Kidney epithelial cell (primary cell): ENCODE results near the gene HOXA13. TPM values are rescaled to one million over a fixed set of nuclear protein-coding genes. Genes with fewer than 3 reads are reported as not detected.
A peak's percentile ranks its signal among the peaks of the same experiment; 100 is the strongest.

ENCODE experiments used
- DNase-seq: peaks from one replicate; pipeline ENCODE4 v3.0.0-alpha.2; 2010; ENCODE audit warnings: low read depth
- H3K27me3 ChIP-seq: 2 replicates; pipeline ENCODE4 v1.6.0; 2011; ENCODE audit warnings: low read length; ENCODE audit not compliant: control insufficient read depth, insufficient read depth
- H3K36me3 ChIP-seq: 2 replicates; pipeline ENCODE4 v1.5.1; 2011; ENCODE audit warnings: low read length; ENCODE audit not compliant: control insufficient read depth, insufficient read depth
- H3K4me3 ChIP-seq: 2 replicates; pipeline ENCODE4 v1.5.1; 2011; ENCODE audit warnings: low read depth, mild to moderate bottlenecking, control low read depth, low read length
- total RNA-seq: library from RNA; depleted of rRNA; stranded (reverse); fragments of >200 nt; gene quantifications from 2 replicates; pipeline ENCODE4 v1.2.3, GENCODE V29; 2015
- TF ChIP-seq, protein P1 (sequence below): IDR thresholded peaks from 2 replicates; pipeline ENCODE4 v1.5.1; 2011; ENCODE audit warnings: mild to moderate bottlenecking, moderate library complexity, low read length, control low read depth, inconsistent platforms; ENCODE audit not compliant: insufficient read depth, poor library complexity, severe bottlenecking

The HOXA13 gene
- total RNA-seq, 1 donor from 2014 or later: not detected

DNA sequence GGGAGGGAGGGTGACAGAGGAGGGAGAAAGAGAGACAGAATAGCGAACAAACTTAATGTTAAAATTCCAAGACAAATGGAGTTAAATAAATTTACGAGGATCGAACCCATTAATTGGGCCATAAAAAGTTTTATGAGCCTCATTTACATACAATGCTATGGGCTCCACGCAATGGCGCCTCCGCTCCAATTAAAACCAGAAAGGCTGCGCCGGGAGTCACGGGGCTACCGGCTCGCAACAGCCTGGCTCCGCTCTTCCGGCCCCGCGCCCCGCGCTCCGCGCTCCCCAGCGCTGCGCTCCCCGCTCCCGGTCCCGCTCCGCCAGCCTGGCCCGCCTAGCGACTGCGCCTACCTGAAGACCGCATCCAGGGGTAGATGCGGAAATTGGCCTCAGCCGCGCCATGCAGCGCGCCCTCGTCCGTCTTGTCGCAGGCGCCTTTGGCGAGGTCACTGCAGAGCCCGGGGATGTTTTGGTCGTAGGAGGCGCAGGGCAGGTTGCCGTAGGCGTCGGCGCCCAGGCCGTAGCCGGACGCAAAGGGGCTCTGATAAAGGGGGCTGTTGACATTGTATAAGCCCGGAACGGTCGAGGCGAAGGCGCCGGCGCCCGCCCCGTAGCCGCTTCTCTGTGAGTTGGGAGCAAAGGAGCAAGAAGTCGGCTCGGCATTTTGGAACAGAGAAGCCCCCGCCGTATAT, 43.9 kb downstream of the HOXA13 start:
- H3K4me3 ChIP-seq: peak overlapping the region; percentile 76
- H3K36me3 ChIP-seq: no peaks in the 10 kb centered on the region
- H3K27me3 ChIP-seq: no peaks in the 10 kb centered on the region
- TF ChIP-seq, protein P1, sequence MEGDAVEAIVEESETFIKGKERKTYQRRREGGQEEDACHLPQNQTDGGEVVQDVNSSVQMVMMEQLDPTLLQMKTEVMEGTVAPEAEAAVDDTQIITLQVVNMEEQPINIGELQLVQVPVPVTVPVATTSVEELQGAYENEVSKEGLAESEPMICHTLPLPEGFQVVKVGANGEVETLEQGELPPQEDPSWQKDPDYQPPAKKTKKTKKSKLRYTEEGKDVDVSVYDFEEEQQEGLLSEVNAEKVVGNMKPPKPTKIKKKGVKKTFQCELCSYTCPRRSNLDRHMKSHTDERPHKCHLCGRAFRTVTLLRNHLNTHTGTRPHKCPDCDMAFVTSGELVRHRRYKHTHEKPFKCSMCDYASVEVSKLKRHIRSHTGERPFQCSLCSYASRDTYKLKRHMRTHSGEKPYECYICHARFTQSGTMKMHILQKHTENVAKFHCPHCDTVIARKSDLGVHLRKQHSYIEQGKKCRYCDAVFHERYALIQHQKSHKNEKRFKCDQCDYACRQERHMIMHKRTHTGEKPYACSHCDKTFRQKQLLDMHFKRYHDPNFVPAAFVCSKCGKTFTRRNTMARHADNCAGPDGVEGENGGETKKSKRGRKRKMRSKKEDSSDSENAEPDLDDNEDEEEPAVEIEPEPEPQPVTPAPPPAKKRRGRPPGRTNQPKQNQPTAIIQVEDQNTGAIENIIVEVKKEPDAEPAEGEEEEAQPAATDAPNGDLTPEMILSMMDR: no peak
- DNase-seq: no peak

DNA sequence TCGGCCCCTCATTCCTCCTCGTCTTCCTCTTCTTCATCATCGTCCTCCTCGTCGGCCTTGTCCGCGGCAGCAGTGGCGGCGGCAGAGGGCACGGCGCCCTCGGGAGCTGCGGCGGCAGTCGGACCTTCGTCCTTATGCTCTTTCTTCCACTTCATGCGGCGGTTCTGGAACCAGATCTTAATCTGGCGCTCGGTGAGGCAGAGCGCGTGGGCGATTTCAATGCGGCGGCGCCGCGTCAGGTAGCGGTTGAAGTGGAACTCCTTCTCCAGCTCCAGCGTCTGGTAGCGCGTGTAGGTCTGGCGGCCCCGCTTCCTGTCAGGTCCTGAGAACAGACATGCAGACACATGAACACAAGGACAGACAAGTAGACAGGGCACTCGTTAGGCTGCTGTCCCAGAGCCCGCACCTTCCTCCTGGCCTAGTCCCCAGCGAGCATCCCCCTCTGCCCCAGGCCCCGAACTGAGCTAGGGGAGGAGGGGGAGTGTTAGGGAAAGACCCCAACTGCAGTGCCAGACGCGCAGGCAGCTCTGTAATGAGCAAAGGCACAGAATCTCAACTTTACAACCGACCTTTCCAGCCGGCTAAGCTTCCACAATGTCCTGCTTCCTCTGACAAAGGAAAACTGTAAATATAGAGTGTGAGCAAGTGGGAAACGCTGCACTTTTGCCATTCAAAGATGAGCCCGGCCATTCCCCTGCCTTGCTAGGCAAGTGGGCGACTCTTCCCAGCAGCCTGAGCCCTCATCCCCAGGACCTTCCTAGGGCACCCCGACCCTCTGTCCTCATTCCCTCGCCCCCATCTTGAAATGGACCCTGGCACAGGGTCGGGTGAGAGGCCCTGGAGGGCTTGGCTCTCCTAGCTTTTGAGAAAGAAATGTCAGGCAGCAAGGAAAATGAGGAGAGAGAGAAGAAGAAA, 44.7 kb downstream of the HOXA13 start:
- Histone ChIP-seq H3K27me3 (no peaks in the 10 kb centered on the region), H3K36me3 (no peaks in the 10 kb centered on the region), H3K4me3 (peak overlapping the region; percentile 76)
- DNase-seq: no peak
- TF ChIP-seq, protein P1: no peak

DNA sequence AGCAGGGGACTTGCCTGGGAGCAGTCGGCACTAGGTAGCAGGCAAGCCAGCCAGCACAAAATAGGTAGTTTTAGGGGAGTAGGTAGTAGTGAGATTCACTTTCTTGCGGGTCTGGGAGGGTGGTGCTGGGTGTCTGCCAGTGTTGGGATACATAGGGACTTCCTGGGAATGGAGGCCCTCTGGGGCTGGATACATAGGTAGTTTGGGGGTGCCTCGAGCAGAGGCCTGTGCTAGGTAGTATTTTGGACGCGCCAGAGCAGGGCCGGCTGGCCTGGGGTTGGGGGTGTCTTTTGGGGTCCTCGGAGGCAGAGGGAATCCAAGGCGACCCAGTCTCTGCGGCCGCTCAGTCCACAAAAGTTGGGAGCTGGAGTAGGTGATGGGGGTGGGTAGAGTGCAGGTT, 45.5 kb downstream of the HOXA13 start:
- TF ChIP-seq, protein P1: no peak
- DNase-seq: no peak
- Histone ChIP-seq H3K4me3 (peak overlapping the region; percentile 76), H3K36me3 (no peaks in the 10 kb centered on the region), H3K27me3 (no peaks in the 10 kb centered on the region)

DNA sequence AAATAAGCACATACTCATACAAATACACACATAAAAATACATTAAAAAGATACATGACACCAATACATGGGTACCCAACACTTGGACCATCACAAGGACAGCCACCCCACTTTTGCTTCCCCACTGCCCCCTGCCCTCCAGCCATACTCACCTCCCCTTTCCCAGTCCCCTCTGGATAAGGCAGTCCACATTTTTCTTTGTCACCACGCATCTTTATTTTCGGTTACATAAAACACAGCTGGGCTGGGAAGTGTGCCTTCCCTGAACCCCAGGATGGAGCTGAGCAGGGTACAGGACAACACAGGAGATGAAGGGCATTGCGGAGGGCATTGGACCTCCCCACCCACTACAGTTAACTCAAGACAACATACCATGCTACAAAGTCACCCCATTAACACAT, 46.4 kb downstream of the HOXA13 start:
- Histone ChIP-seq H3K27me3 (no peaks in the 10 kb centered on the region), H3K4me3 (peak overlapping the region; percentile 22)
- no peak for DNase-seq

DNA sequence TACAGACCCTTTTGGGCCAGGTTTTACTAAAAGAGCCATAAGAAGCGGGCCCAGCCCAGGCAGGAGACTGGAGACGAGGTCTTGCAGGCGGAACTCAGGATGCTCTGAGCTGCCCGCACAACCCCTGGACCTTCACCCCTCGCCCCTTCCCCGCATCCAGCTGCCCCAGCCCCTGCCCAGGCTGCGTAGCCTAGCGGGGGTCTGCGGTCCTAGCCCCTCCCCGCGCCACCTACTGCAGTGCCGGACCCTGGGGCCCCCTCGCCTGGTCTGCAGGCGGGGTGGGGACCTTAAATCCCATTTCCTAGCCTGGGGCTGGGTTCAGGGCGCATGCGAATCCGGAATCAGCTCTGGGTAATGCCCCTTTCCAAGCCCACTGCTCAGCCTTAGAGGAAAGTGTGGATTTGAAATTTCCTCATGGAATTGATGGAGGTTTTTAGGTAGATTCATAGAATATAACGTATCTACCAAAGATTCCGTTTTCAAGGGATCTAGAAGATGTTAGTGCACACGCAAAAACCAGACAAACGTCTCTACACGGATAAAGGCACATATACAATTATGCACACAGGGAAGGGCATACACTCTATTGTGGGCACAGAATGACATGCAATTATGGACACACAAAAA, 47.0 kb downstream of the HOXA13 start:
- H3K4me3 ChIP-seq: peak overlapping the region; percentile 71
- no peak for DNase-seq
- TF ChIP-seq, protein P1: no peak
- no peaks in the 10 kb centered on the region for H3K27me3 ChIP-seq
- no peaks in the 10 kb centered on the region for H3K36me3 ChIP-seq

More for the DNA sequence above, 46.4 kb downstream of the HOXA13 start:
- TF ChIP-seq, protein P1: no peak
- H3K36me3 ChIP-seq: no peaks in the 10 kb centered on the region
